Measurements from ENCODE around the gene MVB12B. TPM values are rescaled to one million over a fixed set of nuclear protein-coding genes. Genes with fewer than 3 reads are reported as not detected.

MVB12B gene
- total RNA-seq, 1 donor from 2014 or later: 47.5 TPM

GRCh38 chr9:126328407-126328806 is 1.8 kb downstream of the MVB12B start:
- H3K27ac ChIP-seq: no peak overlapping the region
- no peak overlapping the region for H3K4me3 ChIP-seq
- intact Hi-C loops (cut with DNase I): loop anchor here (10.0 kb wide), 1 partner anchor 66 kb away; no protein-coding TSS in a partner anchor
- H3K36me3 ChIP-seq: no peaks in the 10 kb centered on the region
- H3K27me3 ChIP-seq: no peaks in the 10 kb centered on the region
- ATAC-seq (no peak), DNase-seq (no peak)
- H3K4me1 ChIP-seq: peaks cover 11% of the 10 kb centered on the region
- H3K9me3 ChIP-seq: peaks cover 8% of the 10 kb centered on the region
- TF ChIP-seq CTCF (IDR thresholded peaks at IDR 0.05): no peak

GRCh38 chr9:126329476-126330275 is 3.0 kb downstream of the MVB12B start:
- Histone ChIP-seq H3K27ac (no peak overlapping the region), H3K36me3 (no peaks in the 10 kb centered on the region), H3K9me3 (peaks cover under 1% of the 10 kb centered on the region), H3K4me3 (no peak overlapping the region), H3K4me1 (peaks cover 19% of the 10 kb centered on the region), H3K27me3 (no peaks in the 10 kb centered on the region)
- intact Hi-C loops (cut with DNase I): loop anchor here (10.0 kb wide), 1 partner anchor 65 kb away; no protein-coding TSS in a partner anchor
- DNase-seq (no peak), ATAC-seq (no peak)
- TF ChIP-seq CTCF (IDR thresholded peaks at IDR 0.05): no peak

- peaks cover 28% of the 10 kb centered on the region for H3K4me1 ChIP-seq
- intact Hi-C loops (cut with DNase I): no loop called here
- H3K9me3 ChIP-seq: no peaks in the 10 kb centered on the region
- no peak for DNase-seq
- TF ChIP-seq CTCF (IDR thresholded peaks at IDR 0.05): no peak
- no peaks in the 10 kb centered on the region for H3K36me3 ChIP-seq
- no peak for ATAC-seq
- H3K27me3 ChIP-seq: no peaks in the 10 kb centered on the region
- H3K27ac ChIP-seq: no peak overlapping the region
- H3K4me3 ChIP-seq: no peak overlapping the region
Observed at GRCh38 chr9:126330536-126330935, 3.9 kb downstream of the MVB12B start.

GRCh38 chr9:126331964-126332748 is 5.5 kb downstream of the MVB12B start:
- H3K4me3 ChIP-seq: no peak overlapping the region
- no peak overlapping the region for H3K27ac ChIP-seq
- H3K4me1 ChIP-seq: peaks cover 34% of the 10 kb centered on the region
- intact Hi-C loops (cut with DNase I): no loop called here
- no peak for TF ChIP-seq CTCF (IDR thresholded peaks at IDR 0.05)
- H3K36me3 ChIP-seq: no peaks in the 10 kb centered on the region
- ATAC-seq (no peak), DNase-seq (no peak)
- no peaks in the 10 kb centered on the region for H3K27me3 ChIP-seq
- no peaks in the 10 kb centered on the region for H3K9me3 ChIP-seq

- Histone ChIP-seq H3K4me1 (peaks cover 47% of the 10 kb centered on the region), H3K4me3 (peak overlapping the region; percentile 43), H3K9me3 (no peaks in the 10 kb centered on the region), H3K36me3 (no peaks in the 10 kb centered on the region), H3K27me3 (no peaks in the 10 kb centered on the region), H3K27ac (peak overlapping the region; percentile 74)
- DNase-seq: no peak
- peak; percentile 76 for ATAC-seq
- TF ChIP-seq CTCF (IDR thresholded peaks at IDR 0.05): no peak
- intact Hi-C loops (cut with DNase I): no loop called here
Observed at GRCh38 chr9:126334721-126335621, 8.3 kb downstream of the MVB12B start.
